Measurements from ENCODE around the gene TNFAIP3.

TNFAIP3 gene

DNA sequence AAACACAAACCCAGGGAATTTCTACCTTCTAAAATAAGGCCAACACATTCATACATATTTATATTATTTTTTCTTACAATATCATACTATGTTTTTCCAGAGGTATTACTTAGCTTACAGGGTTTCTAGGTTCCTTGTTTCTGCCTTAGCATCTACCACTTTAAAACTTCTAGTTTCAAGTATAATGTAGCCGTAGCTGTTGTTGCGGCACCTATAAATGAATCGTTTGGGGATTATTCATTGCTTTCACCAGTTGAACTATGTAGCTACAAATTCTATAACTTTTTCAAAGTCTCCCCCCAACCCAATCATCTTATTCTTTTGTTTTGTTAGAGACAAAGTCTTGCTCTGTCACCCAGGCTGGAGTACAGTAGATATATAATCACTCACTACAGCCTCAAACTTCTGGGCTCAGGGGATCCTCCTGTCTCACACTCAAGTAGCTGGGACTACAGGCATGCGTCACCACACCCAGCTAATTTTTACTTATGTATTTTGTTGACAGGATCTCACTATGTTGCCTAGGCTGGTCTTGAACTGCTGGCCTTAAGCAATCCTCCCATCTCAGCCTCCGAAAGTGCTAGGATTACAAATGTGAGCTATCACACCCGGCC lies 43.9 kb downstream of the TNFAIP3 start:
- H3K4me3 ChIP-seq (replicated peaks; ENCODE audit: insufficient read depth, low read length), result no peak overlapping the region
- peak overlapping the region; percentile 52 for H3K27ac ChIP-seq (replicated peaks)
- no peaks in the 10 kb centered on the region for H3K27me3 ChIP-seq (ENCODE audit: insufficient read depth, poor library complexity, severe bottlenecking)
- no peak for DNase-seq (ENCODE audit: low read depth in 1 of 2, low spot score in 1 of 2)
- TF ChIP-seq POLR2AphosphoS5 (IDR thresholded peaks at IDR 0.05; ENCODE audit: low read depth) (no peak), SPI1 (IDR thresholded peaks at IDR 0.05; ENCODE audit: borderline replicate concordance, low read depth) (no peak)
- TF ChIP-seq, protein P1, sequence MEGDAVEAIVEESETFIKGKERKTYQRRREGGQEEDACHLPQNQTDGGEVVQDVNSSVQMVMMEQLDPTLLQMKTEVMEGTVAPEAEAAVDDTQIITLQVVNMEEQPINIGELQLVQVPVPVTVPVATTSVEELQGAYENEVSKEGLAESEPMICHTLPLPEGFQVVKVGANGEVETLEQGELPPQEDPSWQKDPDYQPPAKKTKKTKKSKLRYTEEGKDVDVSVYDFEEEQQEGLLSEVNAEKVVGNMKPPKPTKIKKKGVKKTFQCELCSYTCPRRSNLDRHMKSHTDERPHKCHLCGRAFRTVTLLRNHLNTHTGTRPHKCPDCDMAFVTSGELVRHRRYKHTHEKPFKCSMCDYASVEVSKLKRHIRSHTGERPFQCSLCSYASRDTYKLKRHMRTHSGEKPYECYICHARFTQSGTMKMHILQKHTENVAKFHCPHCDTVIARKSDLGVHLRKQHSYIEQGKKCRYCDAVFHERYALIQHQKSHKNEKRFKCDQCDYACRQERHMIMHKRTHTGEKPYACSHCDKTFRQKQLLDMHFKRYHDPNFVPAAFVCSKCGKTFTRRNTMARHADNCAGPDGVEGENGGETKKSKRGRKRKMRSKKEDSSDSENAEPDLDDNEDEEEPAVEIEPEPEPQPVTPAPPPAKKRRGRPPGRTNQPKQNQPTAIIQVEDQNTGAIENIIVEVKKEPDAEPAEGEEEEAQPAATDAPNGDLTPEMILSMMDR (IDR thresholded peaks at IDR 0.05; ENCODE audit: insufficient read depth, low read length), result no peak
- TF ChIP-seq, protein P2, sequence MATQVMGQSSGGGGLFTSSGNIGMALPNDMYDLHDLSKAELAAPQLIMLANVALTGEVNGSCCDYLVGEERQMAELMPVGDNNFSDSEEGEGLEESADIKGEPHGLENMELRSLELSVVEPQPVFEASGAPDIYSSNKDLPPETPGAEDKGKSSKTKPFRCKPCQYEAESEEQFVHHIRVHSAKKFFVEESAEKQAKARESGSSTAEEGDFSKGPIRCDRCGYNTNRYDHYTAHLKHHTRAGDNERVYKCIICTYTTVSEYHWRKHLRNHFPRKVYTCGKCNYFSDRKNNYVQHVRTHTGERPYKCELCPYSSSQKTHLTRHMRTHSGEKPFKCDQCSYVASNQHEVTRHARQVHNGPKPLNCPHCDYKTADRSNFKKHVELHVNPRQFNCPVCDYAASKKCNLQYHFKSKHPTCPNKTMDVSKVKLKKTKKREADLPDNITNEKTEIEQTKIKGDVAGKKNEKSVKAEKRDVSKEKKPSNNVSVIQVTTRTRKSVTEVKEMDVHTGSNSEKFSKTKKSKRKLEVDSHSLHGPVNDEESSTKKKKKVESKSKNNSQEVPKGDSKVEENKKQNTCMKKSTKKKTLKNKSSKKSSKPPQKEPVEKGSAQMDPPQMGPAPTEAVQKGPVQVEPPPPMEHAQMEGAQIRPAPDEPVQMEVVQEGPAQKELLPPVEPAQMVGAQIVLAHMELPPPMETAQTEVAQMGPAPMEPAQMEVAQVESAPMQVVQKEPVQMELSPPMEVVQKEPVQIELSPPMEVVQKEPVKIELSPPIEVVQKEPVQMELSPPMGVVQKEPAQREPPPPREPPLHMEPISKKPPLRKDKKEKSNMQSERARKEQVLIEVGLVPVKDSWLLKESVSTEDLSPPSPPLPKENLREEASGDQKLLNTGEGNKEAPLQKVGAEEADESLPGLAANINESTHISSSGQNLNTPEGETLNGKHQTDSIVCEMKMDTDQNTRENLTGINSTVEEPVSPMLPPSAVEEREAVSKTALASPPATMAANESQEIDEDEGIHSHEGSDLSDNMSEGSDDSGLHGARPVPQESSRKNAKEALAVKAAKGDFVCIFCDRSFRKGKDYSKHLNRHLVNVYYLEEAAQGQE (IDR thresholded peaks at IDR 0.05; ENCODE audit: insufficient replicate concordance, low read depth), result no peak

DNA sequence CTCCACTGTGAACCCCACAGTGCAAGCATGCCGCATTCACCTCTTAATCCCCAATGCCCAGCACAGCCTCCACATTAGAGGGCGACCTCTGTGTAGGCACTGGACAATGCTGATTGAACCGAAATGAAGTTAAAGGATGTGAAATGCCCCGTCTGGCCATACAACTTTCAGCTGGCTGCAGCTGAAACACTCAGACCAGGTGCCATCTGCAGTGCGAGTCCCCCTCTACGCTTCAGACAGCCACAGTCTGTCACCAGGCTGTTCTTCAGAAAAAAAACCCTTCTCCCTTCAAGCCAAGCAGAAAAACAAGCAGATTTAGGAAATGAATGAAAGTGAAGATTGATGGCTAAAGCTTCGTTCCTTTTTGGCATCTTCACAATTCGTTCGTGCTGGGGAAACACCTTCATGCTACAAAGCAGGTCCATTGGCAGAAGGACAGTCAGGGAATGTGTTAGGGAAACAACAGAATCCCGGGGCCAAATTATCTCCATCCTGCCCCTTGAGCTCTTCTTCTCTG lies 44.7 kb downstream of the TNFAIP3 start:
- DNase-seq (ENCODE audit: low read depth in 1 of 2, low spot score in 1 of 2), result no peak
- H3K27ac ChIP-seq (replicated peaks), result peak overlapping the region; percentile 52; the same call in 1 of the 2 replicates
- TF ChIP-seq, protein P1 (IDR thresholded peaks at IDR 0.05; ENCODE audit: insufficient read depth, low read length), result no peak
- TF ChIP-seq, protein P2 (IDR thresholded peaks at IDR 0.05; ENCODE audit: insufficient replicate concordance, low read depth), result no peak
- TF ChIP-seq SPI1 (IDR thresholded peaks at IDR 0.05; ENCODE audit: borderline replicate concordance, low read depth), result no peak
- no peak for TF ChIP-seq GABPA (IDR thresholded peaks at IDR 0.05; ENCODE audit: low read depth)
- no peak for TF ChIP-seq POLR2AphosphoS5 (IDR thresholded peaks at IDR 0.05; ENCODE audit: low read depth)
- no peak overlapping the region for H3K4me3 ChIP-seq (replicated peaks; ENCODE audit: insufficient read depth, low read length)
- no peaks in the 10 kb centered on the region for H3K27me3 ChIP-seq (ENCODE audit: insufficient read depth, poor library complexity, severe bottlenecking)

DNA sequence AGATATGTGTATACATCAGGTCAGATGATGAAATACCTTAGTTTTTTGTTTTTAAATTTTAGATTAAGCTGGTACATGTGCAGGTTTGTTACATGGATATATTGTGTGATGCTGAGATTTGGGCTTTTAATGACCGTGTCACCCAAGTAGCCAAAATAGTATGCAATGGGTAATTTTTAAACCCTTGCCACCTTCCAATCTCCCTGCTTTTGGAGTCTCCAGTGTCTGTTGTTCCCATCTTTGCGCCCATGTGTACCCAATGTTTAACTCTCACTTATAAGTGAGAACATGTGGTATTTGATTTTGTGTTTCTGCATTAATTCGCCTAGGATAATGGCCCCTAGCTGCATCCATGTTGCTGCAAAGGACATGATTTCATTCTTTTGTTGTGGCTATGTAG lies 45.8 kb downstream of the TNFAIP3 start:
- TF ChIP-seq, protein P2 (IDR thresholded peaks at IDR 0.05; ENCODE audit: insufficient replicate concordance, low read depth), result no peak
- TF ChIP-seq, protein P1 (IDR thresholded peaks at IDR 0.05; ENCODE audit: insufficient read depth, low read length), result no peak
- TF ChIP-seq GABPA (IDR thresholded peaks at IDR 0.05; ENCODE audit: low read depth), result no peak
- TF ChIP-seq SPI1 (IDR thresholded peaks at IDR 0.05; ENCODE audit: borderline replicate concordance, low read depth), result no peak
- DNase-seq (ENCODE audit: low read depth in 1 of 2, low spot score in 1 of 2), result no peak
- Histone ChIP-seq H3K4me3 (replicated peaks; ENCODE audit: insufficient read depth, low read length) (no peak overlapping the region), H3K27me3 (ENCODE audit: insufficient read depth, poor library complexity, severe bottlenecking) (no peaks in the 10 kb centered on the region), H3K27ac (replicated peaks) (no peak overlapping the region)

Measured in HL-60 (cell line).